Neural progenitor cell (in vitro differentiated cells): ENCODE measurements around the gene C1orf141. TPM values are rescaled to one million over a fixed set of nuclear protein-coding genes. Genes with fewer than 3 reads are reported as not detected.

Experiments
- DNase-seq: peaks from one replicate; pipeline ENCODE4 v3.0.0-alpha.2; 2016; ENCODE audit warnings: low spot score
- H2AFZ ChIP-seq: fragments of 200-600 bp; sonication (generic); replicated peaks from 2 replicates; pipeline ENCODE4 v1.6.1; 2016; ENCODE audit warnings: antibody characterized with exemption
- H3F3A ChIP-seq: fragments of 200-600 bp; sonication (generic); 2 replicates; pipeline ENCODE4 v1.6.1; 2016; ENCODE audit warnings: antibody characterized with exemption, low read depth
- H3K27ac ChIP-seq: fragments of 200-600 bp; sonication (generic); 2 replicates; pipeline ENCODE4 v1.5.1; 2016; ENCODE audit warnings: mild to moderate bottlenecking
- H3K27me3 ChIP-seq: fragments of 200-600 bp; sonication (generic); 2 replicates; pipeline ENCODE4 v1.6.1; 2016; ENCODE audit warnings: mild to moderate bottlenecking, moderate library complexity
- H3K36me3 ChIP-seq: fragments of 200-600 bp; sonication (generic); 2 replicates; pipeline ENCODE4 v1.5.1; 2016
- H3K4me1 ChIP-seq: fragments of 200-600 bp; sonication (generic); 2 replicates; pipeline ENCODE4 v1.6.1; 2016; ENCODE audit warnings: mixed run types
- H3K4me2 ChIP-seq: fragments of 200-600 bp; sonication (generic); 2 replicates; pipeline ENCODE4 v1.6.1; 2016
- H3K4me3 ChIP-seq: fragments of 200-600 bp; sonication (generic); 2 replicates; pipeline ENCODE4 v1.5.1; 2016
- H3K79me2 ChIP-seq: fragments of 200-600 bp; sonication (generic); 2 replicates; pipeline ENCODE4 v1.6.1; 2016; ENCODE audit warnings: low read depth
- H3K9ac ChIP-seq: fragments of 200-600 bp; sonication (generic); 2 replicates; pipeline ENCODE4 v1.6.1; 2016
- H3K9me3 ChIP-seq: fragments of 200-600 bp; sonication (generic); 2 replicates; pipeline ENCODE4 v1.5.1; 2016; ENCODE audit warnings: low read depth
- H4K20me1 ChIP-seq: fragments of 200-600 bp; sonication (generic); 2 replicates; pipeline ENCODE4 v1.6.1; 2016; ENCODE audit warnings: low read depth
- H3K27ac Mint-ChIP-seq: 3 replicates; pipeline ENCODE4 v1.8.0; 2021; ENCODE audit warnings: mixed read lengths
- H3K27me3 Mint-ChIP-seq: 2 replicates; pipeline ENCODE4 v1.8.0; 2022; ENCODE audit warnings: low read depth, mild to moderate bottlenecking, inconsistent platforms, moderate library complexity, mixed read lengths; ENCODE audit not compliant: insufficient read depth
- H3K36me3 Mint-ChIP-seq: 3 replicates; pipeline ENCODE4 v1.8.0; 2021; ENCODE audit warnings: mixed read lengths
- H3K4me1 Mint-ChIP-seq: 3 replicates; pipeline ENCODE4 v1.8.0; 2021; ENCODE audit warnings: mixed read lengths
- H3K4me3 Mint-ChIP-seq: 3 replicates; pipeline ENCODE4 v1.8.0; 2021; ENCODE audit warnings: mild to moderate bottlenecking, moderate library complexity, mixed read lengths
- H3K9me3 Mint-ChIP-seq: 3 replicates; pipeline ENCODE4 v1.8.0; 2020; ENCODE audit warnings: mixed read lengths
- CTCF ChIP-seq: fragments of 200-600 bp; sonication (generic); IDR thresholded peaks from 2 replicates; pipeline ENCODE4 v1.5.1; 2017; ENCODE audit warnings: antibody characterized with exemption, mild to moderate bottlenecking
- EZH2 ChIP-seq: fragments of 200-600 bp; sonication (generic); IDR thresholded peaks from 2 replicates; pipeline ENCODE4 v1.6.1; 2017; ENCODE audit warnings: antibody characterized with exemption, mild to moderate bottlenecking, moderate library complexity
- EZH2phosphoT487 ChIP-seq: fragments of 200-600 bp; sonication (generic); IDR thresholded peaks from 2 replicates; pipeline ENCODE4 v1.6.1; 2017; ENCODE audit warnings: antibody characterized with exemption
- total RNA-seq: library from RNA; depleted of rRNA; stranded (reverse); fragments of >200 nt; gene quantifications from 2 replicates; pipeline ENCODE4 v1.2.3, GENCODE V29; 2015; ENCODE audit warnings: low replicate concordance

C1orf141 gene
- total RNA-seq, 1 donor from 2014 or later = not detected

- no peak for TF ChIP-seq CTCF
- Histone ChIP-seq H3K4me2 (peak overlapping the region; percentile 14), H3K4me3 (no peak overlapping the region), H3K27me3 (no peaks in the 10 kb centered on the region), H3K9ac (no peak overlapping the region), H3K4me1 (peaks cover 14% of the 10 kb centered on the region), H3F3A (peaks cover 14% of the 10 kb centered on the region), H3K36me3 (no peaks in the 10 kb centered on the region), H3K27ac (no peak overlapping the region), H4K20me1 (no peaks in the 10 kb centered on the region), H3K9me3 (no peaks in the 10 kb centered on the region), H3K79me2 (no peaks in the 10 kb centered on the region), H2AFZ (no peak overlapping the region)
- H3K4me1 Mint-ChIP-seq = peaks cover 26% of the 10 kb centered on the region
- no peaks in the 10 kb centered on the region for H3K27me3 Mint-ChIP-seq
- H3K9me3 Mint-ChIP-seq = no peaks in the 10 kb centered on the region
- peak; percentile 16 for DNase-seq
- H3K36me3 Mint-ChIP-seq = no peaks in the 10 kb centered on the region
- H3K27ac Mint-ChIP-seq = no peak overlapping the region
- H3K4me3 Mint-ChIP-seq = no peak overlapping the region
These were observed 76.5 kb downstream of the C1orf141 start for GRCh38 chr1:67058242-67058641.

GRCh38 chr1:67053785-67054772 lies 80.7 kb downstream of the C1orf141 start, which contains the start of gene SLC35D1:
TSS of gene SLC35D1 (minus strand) at chr1:67054148. CDS start at chr1:67054013, 135 bp downstream.
- DNase-seq = peak; percentile 94
- H3K4me1 ChIP-seq = peaks cover 18% of the 10 kb centered on the region
- peaks cover 17% of the 10 kb centered on the region for H3F3A ChIP-seq
- no peaks in the 10 kb centered on the region for H4K20me1 ChIP-seq
- H3K4me2 ChIP-seq = peak within 1 kb of the TSS; percentile 89
- Mint-ChIP-seq H3K4me1 (peaks cover 38% of the 10 kb centered on the region), H3K4me3 (peak within 1 kb of the TSS; percentile 93), H3K27ac (peak within 1 kb of the TSS; percentile 93), H3K36me3 (peaks cover 5% of the 10 kb centered on the region), H3K27me3 (no peaks in the 10 kb centered on the region), H3K9me3 (no peaks in the 10 kb centered on the region)
- H2AFZ ChIP-seq = peak within 1 kb of the TSS; percentile 99
- H3K4me3 ChIP-seq = peak within 1 kb of the TSS; percentile 86
- no peaks in the 10 kb centered on the region for H3K36me3 ChIP-seq
- TF ChIP-seq CTCF (no peak), EZH2phosphoT487 (no peak), EZH2 (peak; percentile 53)
- H3K27ac ChIP-seq = peak within 1 kb of the TSS; percentile 47
- H3K9me3 ChIP-seq = no peaks in the 10 kb centered on the region
- H3K9ac ChIP-seq = peak within 1 kb of the TSS; percentile 48
- H3K27me3 ChIP-seq = peaks cover 10% of the 10 kb centered on the region
- peaks cover 13% of the 10 kb centered on the region for H3K79me2 ChIP-seq

GRCh38 chr1:67053535-67053784 lies 81.3 kb downstream of the C1orf141 start:
- H3K4me2 ChIP-seq = peak overlapping the region; percentile 89
- peak overlapping the region; percentile 93 for H3K4me3 Mint-ChIP-seq
- DNase-seq = peak; percentile 68

More at GRCh38 chr1:67053535-67053784, 81.3 kb downstream of the C1orf141 start:
- Mint-ChIP-seq H3K27ac (no peak overlapping the region), H3K9me3 (no peaks in the 10 kb centered on the region), H3K4me1 (peaks cover 32% of the 10 kb centered on the region), H3K36me3 (peaks cover 8% of the 10 kb centered on the region), H3K27me3 (no peaks in the 10 kb centered on the region)
- Histone ChIP-seq H3K27me3 (peaks cover 10% of the 10 kb centered on the region), H3K9me3 (no peaks in the 10 kb centered on the region), H2AFZ (peak overlapping the region; percentile 99), H3K79me2 (peaks cover 13% of the 10 kb centered on the region), H3K27ac (peak overlapping the region; percentile 47), H3F3A (peaks cover 17% of the 10 kb centered on the region), H3K36me3 (no peaks in the 10 kb centered on the region), H3K4me3 (peak overlapping the region; percentile 86), H4K20me1 (no peaks in the 10 kb centered on the region), H3K9ac (peak overlapping the region; percentile 48), H3K4me1 (peaks cover 15% of the 10 kb centered on the region)
- no peak for TF ChIP-seq EZH2phosphoT487
- no peak for TF ChIP-seq EZH2
- TF ChIP-seq CTCF = no peak
